ENCODE measurements around the gene ENOX1.

ENOX1 gene

GRCh38 chr13:43232873-43233265 lies 553.9 kb downstream of the ENOX1 start:
- DNase-seq = peak; percentile 78

- no peak for DNase-seq
Measured at GRCh38 chr13:43232144-43232872, 554.5 kb downstream of the ENOX1 start.

GRCh38 chr13:43230989-43231388 lies 555.8 kb downstream of the ENOX1 start:
- no peak for DNase-seq

GRCh38 chr13:43229506-43229905 lies 557.3 kb downstream of the ENOX1 start:
- DNase-seq = peak; percentile 64

GRCh38 chr13:43227721-43228120 lies 559.1 kb downstream of the ENOX1 start:
- DNase-seq = peak; percentile 56

- no peak for DNase-seq
Measured at GRCh38 chr13:43223216-43223615, 563.6 kb downstream of the ENOX1 start.

GRCh38 chr13:43222086-43222485 lies 564.7 kb downstream of the ENOX1 start:
- DNase-seq = no peak

GRCh38 chr13:43221611-43222010 lies 565.2 kb downstream of the ENOX1 start:
- peak; percentile 29 for DNase-seq

- DNase-seq = no peak
Measured at GRCh38 chr13:43220873-43221595, 565.7 kb downstream of the ENOX1 start.

GRCh38 chr13:43214124-43214523 lies 572.6 kb downstream of the ENOX1 start:
- no peak for DNase-seq

- DNase-seq = no peak
Measured at GRCh38 chr13:43206838-43207237, 579.9 kb downstream of the ENOX1 start.

- DNase-seq = no peak
Measured at GRCh38 chr13:43205416-43205815, 581.4 kb downstream of the ENOX1 start.

- no peak for DNase-seq
Measured at GRCh38 chr13:43204591-43204990, 582.2 kb downstream of the ENOX1 start.

GRCh38 chr13:43203781-43204180 lies 583.0 kb downstream of the ENOX1 start:
- no peak for DNase-seq

- no peak for DNase-seq
Measured at GRCh38 chr13:43200736-43201135, 586.0 kb downstream of the ENOX1 start.

- DNase-seq = no peak
Measured at GRCh38 chr13:43200307-43200706, 586.5 kb downstream of the ENOX1 start.

GRCh38 chr13:43196750-43197370 lies 589.9 kb downstream of the ENOX1 start:
- DNase-seq = no peak

GRCh38 chr13:43196086-43196621 lies 590.6 kb downstream of the ENOX1 start:
- DNase-seq = peak; percentile 36

- DNase-seq = no peak
Measured at GRCh38 chr13:43195551-43195950, 591.2 kb downstream of the ENOX1 start.

- no peak for DNase-seq
Measured at GRCh38 chr13:43195112-43195511, 591.7 kb downstream of the ENOX1 start.

GRCh38 chr13:43193789-43194420 lies 592.9 kb downstream of the ENOX1 start:
- DNase-seq = no peak

- DNase-seq = no peak
Measured at GRCh38 chr13:43191546-43191945, 595.2 kb downstream of the ENOX1 start.

GRCh38 chr13:43185226-43185625 lies 601.5 kb downstream of the ENOX1 start:
- no peak for DNase-seq

All from fibroblast of skin of right biceps (primary cell).